ENCODE data around the gene STPG3.

GRCh38 chr9:137250329-137251193 lies 525 bp upstream of the STPG3 start:
- TF ChIP-seq POLR2A (IDR thresholded peaks at IDR 0.05) = no peak
- TF ChIP-seq CTCF (IDR thresholded peaks at IDR 0.05) = no peak

Measured in adrenal gland (tissue), 5 donors.